Measurements from ENCODE around the gene QRICH2.

DNA sequence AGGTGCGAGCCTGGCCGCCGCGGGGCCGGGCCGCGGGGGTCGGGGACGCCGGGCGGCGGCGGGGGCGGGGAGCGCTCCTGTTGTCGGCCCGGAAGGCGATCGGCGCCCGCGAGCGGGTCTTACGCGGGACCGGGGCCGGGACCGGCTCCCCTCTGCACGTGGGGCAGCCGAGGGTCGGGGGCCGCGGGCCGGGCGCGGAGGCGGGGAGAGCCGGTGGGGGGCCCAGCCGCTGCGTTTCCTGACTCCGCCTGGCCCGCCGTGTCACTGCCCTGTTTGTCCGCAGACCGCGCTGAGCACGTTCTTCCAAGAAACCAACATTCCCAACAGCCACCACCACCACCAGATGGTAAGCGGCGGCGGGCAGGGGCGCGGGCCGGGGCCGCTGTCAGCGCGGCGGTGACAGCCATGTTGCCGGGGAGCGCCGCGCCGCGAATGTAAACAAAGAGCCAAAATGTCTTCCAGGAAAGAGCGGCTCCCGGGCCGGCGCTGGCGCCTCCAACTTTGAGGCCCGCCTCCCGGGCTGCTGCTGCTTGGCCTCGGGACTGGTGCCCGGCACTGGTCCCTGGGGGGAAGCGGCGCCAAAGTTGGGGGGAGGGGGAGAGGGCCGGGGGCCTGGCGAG lies 42.3 kb downstream of the QRICH2 start:
- TF ChIP-seq, protein P1, sequence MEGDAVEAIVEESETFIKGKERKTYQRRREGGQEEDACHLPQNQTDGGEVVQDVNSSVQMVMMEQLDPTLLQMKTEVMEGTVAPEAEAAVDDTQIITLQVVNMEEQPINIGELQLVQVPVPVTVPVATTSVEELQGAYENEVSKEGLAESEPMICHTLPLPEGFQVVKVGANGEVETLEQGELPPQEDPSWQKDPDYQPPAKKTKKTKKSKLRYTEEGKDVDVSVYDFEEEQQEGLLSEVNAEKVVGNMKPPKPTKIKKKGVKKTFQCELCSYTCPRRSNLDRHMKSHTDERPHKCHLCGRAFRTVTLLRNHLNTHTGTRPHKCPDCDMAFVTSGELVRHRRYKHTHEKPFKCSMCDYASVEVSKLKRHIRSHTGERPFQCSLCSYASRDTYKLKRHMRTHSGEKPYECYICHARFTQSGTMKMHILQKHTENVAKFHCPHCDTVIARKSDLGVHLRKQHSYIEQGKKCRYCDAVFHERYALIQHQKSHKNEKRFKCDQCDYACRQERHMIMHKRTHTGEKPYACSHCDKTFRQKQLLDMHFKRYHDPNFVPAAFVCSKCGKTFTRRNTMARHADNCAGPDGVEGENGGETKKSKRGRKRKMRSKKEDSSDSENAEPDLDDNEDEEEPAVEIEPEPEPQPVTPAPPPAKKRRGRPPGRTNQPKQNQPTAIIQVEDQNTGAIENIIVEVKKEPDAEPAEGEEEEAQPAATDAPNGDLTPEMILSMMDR (IDR thresholded peaks at IDR 0.05): no peak
- no peak for TF ChIP-seq POLR2A (IDR thresholded peaks at IDR 0.05)

All from testis (tissue), 2 donors.